GM12875 (cell line): ENCODE data around the gene ADAMTSL3.

Experiments used
- H3K4me3 ChIP-seq: one replicate; pipeline ENCODE4 v1.5.1; 2011; ENCODE audit warnings: low read depth, low read length, control low read depth
- CTCF ChIP-seq: IDR thresholded peaks from 2 replicates; pipeline ENCODE4 v1.5.1; 2011; ENCODE audit warnings: low read depth, mild to moderate bottlenecking, control low read depth, inconsistent platforms, low read length, moderate library complexity, borderline replicate concordance; ENCODE audit not compliant: insufficient read depth

The ADAMTSL3 gene

GRCh38 chr15:83653639-83654378 lies at the start of gene ADAMTSL3:
TSS of gene ADAMTSL3 (plus strand) at chr15:83654123. CDS start at chr15:83655762, 1,639 bp downstream.
- no peak for TF ChIP-seq CTCF
- H3K4me3 ChIP-seq: no peak within 1 kb of the TSS

GRCh38 chr15:83604549-83604948 lies 49.4 kb upstream of the ADAMTSL3 start:
- no peak for TF ChIP-seq CTCF
- no peak overlapping the region for H3K4me3 ChIP-seq

- H3K4me3 ChIP-seq: no peak overlapping the region
- TF ChIP-seq CTCF: no peak
Observed at GRCh38 chr15:83605111-83605945, 48.6 kb upstream of the ADAMTSL3 start.

GRCh38 chr15:83610132-83610531 lies 43.8 kb upstream of the ADAMTSL3 start:
- no peak for TF ChIP-seq CTCF
- H3K4me3 ChIP-seq: no peak overlapping the region

- H3K4me3 ChIP-seq: no peak overlapping the region
- no peak for TF ChIP-seq CTCF
Observed at GRCh38 chr15:83610901-83611685, 42.8 kb upstream of the ADAMTSL3 start.

GRCh38 chr15:83612226-83612625 lies 41.7 kb upstream of the ADAMTSL3 start:
- TF ChIP-seq CTCF: no peak
- H3K4me3 ChIP-seq: no peak overlapping the region
